ENCODE measurements around the gene POU2F1.
"Not testable (repeated sequence)": the region's sequence is repeated elsewhere in the genome, so short reads cannot be mapped to it uniquely, and the experiment has no call there.

Gene POU2F1

GRCh38 chr1:167210966-167211674 is 9.6 kb upstream of the POU2F1 start:
- Mint-ChIP-seq H3K27ac (no peak overlapping the region), H3K36me3 (ENCODE audit: insufficient read depth) (no peaks in the 10 kb centered on the region), H3K4me3 (no peak overlapping the region), H3K4me1 (ENCODE audit: low read depth in 2 of 2) (no peaks in the 10 kb centered on the region), H3K9me3 (peaks cover 8 to 12% of the 10 kb centered on the region in 2 donors), H3K27me3 (peaks cover 7 to 22% of the 10 kb centered on the region in 2 donors)
- DNase-seq: no peak
- no peak for ATAC-seq (replicated peaks)

- Mint-ChIP-seq H3K27me3 (peaks cover 7 to 22% of the 10 kb centered on the region in 2 donors), H3K36me3 (ENCODE audit: insufficient read depth) (no peaks in the 10 kb centered on the region), H3K4me1 (ENCODE audit: low read depth in 2 of 2) (no peaks in the 10 kb centered on the region), H3K27ac (no peak overlapping the region), H3K9me3 (peaks cover 8 to 12% of the 10 kb centered on the region in 2 donors), H3K4me3 (no peak overlapping the region)
- DNase-seq: no peak
- no peak for ATAC-seq (replicated peaks)
These were observed 8.7 kb upstream of the POU2F1 start for GRCh38 chr1:167212025-167212424.

GRCh38 chr1:167216809-167217208 is 3.9 kb upstream of the POU2F1 start:
- no peaks in the 10 kb centered on the region for H3K27me3 Mint-ChIP-seq
- peaks cover 6 to 14% of the 10 kb centered on the region in 2 donors for H3K4me1 Mint-ChIP-seq (ENCODE audit: low read depth in 2 of 2)
- ATAC-seq (replicated peaks) (no peak), DNase-seq (no peak)
- no peak overlapping the region for H3K4me3 Mint-ChIP-seq
- H3K9me3 Mint-ChIP-seq: no peaks in the 10 kb centered on the region
- H3K27ac Mint-ChIP-seq: no peak overlapping the region
- H3K36me3 Mint-ChIP-seq (ENCODE audit: insufficient read depth): peaks cover 17% of the 10 kb centered on the region

DNA sequence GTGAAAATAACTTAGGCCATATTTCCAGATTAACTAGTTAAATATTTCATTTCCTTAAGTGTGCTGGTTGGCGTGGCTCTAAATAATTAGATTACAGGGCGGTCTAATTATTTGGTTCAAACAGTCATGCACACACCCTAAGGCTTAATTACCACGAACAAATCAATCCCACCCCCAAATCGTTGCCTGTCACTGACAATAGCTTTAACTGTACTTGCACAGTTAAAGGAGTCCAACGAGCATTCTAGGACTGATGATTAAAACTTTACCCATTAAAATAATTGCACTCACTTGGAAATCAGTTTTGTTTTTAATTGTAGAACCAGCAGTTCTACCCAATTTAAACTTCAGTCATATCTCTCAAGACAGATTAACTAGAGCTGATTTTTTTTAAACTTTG is 1.5 kb upstream of the POU2F1 start:
- Mint-ChIP-seq H3K9me3 (no peaks in the 10 kb centered on the region), H3K4me3 (peak overlapping the region; percentile 97 to 99)

GRCh38 chr1:167219646-167220536 is 795 bp upstream of the POU2F1 start:
- H3K36me3 Mint-ChIP-seq (ENCODE audit: insufficient read depth): peaks cover 24% of the 10 kb centered on the region
- ATAC-seq (replicated peaks): peak; percentile 60
- no peaks in the 10 kb centered on the region for H3K27me3 Mint-ChIP-seq
- H3K27ac Mint-ChIP-seq: peak overlapping the region; percentile 90 to 99
- peak overlapping the region; percentile 97 to 99 for H3K4me3 Mint-ChIP-seq
- DNase-seq: peak; percentile 88 to 93 (median 89)
- H3K4me1 Mint-ChIP-seq (ENCODE audit: low read depth in 2 of 2): peaks cover 20 to 38% of the 10 kb centered on the region in 2 donors
- H3K9me3 Mint-ChIP-seq: no peaks in the 10 kb centered on the region

More for the DNA sequence above, 1.5 kb upstream of the POU2F1 start:
- Mint-ChIP-seq H3K27ac (peak overlapping the region; percentile 90 to 99), H3K36me3 (ENCODE audit: insufficient read depth) (peaks cover 24% of the 10 kb centered on the region), H3K27me3 (no peaks in the 10 kb centered on the region), H3K4me1 (ENCODE audit: low read depth in 2 of 2) (peaks cover 20 to 38% of the 10 kb centered on the region in 2 donors)
- DNase-seq (no peak), ATAC-seq (replicated peaks) (no peak)

- Mint-ChIP-seq H3K36me3 (ENCODE audit: insufficient read depth) (peaks cover 29% of the 10 kb centered on the region), H3K27me3 (no peaks in the 10 kb centered on the region), H3K27ac (peak overlapping the region; percentile 98 to 99), H3K9me3 (no peaks in the 10 kb centered on the region), H3K4me3 (peak overlapping the region; percentile 97 to 99), H3K4me1 (ENCODE audit: low read depth in 2 of 2) (peaks cover 22 to 43% of the 10 kb centered on the region in 2 donors)
- ATAC-seq (replicated peaks): peak; percentile 1
- peak in 1 of 3 experiments; percentile 1 for DNase-seq
These were observed 546 bp downstream of the POU2F1 start for GRCh38 chr1:167221126-167221737.

GRCh38 chr1:167221738-167222610 is 1.3 kb downstream of the POU2F1 start:
- DNase-seq: peak; percentile 52 to 64 (median 53)

GRCh38 chr1:167223144-167224103 is 2.7 kb downstream of the POU2F1 start:
- Mint-ChIP-seq H3K27me3 (no peaks in the 10 kb centered on the region), H3K4me3 (peak overlapping the region; percentile 97 to 99), H3K36me3 (ENCODE audit: insufficient read depth) (peaks cover 29% of the 10 kb centered on the region), H3K9me3 (no peaks in the 10 kb centered on the region), H3K4me1 (ENCODE audit: low read depth in 2 of 2) (peaks cover 25 to 50% of the 10 kb centered on the region in 2 donors), H3K27ac (peak overlapping the region; percentile 95 to 98)
- DNase-seq: no peak
- no peak for ATAC-seq (replicated peaks)

More at GRCh38 chr1:167221738-167222610, 1.3 kb downstream of the POU2F1 start:
- peak; percentile 39 for ATAC-seq (replicated peaks)
- Mint-ChIP-seq H3K27ac (peak overlapping the region; percentile 95 to 98), H3K9me3 (no peaks in the 10 kb centered on the region), H3K36me3 (ENCODE audit: insufficient read depth) (peaks cover 29% of the 10 kb centered on the region), H3K4me3 (peak overlapping the region; percentile 97 to 99), H3K27me3 (no peaks in the 10 kb centered on the region), H3K4me1 (ENCODE audit: low read depth in 2 of 2) (peaks cover 22 to 43% of the 10 kb centered on the region in 2 donors)

DNA sequence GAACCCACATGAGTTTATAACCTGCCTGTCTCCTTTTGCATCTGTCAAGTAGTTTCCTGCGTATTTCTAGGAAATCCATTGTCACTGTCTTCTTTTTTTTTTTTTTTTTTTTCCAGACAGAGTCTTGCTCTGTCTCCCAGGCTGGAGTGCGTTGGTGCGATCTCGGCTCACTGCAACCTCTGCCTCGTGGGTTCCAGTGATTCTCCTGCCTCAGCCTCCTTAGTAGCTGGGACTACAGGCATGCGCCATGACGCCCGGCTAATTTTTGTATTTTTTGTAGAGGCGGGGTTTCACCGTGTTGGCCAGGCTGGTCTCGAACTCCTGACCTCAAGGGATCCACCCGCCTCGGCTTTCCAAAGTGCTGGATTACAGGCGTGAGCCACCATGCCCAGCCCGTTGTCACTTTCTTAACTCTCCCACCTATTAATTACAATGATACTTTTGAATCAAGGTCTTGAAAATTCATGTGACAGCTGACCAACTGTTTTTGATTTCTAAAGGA is 4.1 kb downstream of the POU2F1 start:
- H3K9me3 Mint-ChIP-seq; DNase-seq; H3K4me3 Mint-ChIP-seq; H3K27me3 Mint-ChIP-seq; ATAC-seq (replicated peaks): not testable (repeated sequence)
- Mint-ChIP-seq H3K27ac (peak overlapping the region; percentile 35 to 49), H3K4me1 (ENCODE audit: low read depth in 2 of 2) (peaks cover 22 to 52% of the 10 kb centered on the region in 2 donors), H3K36me3 (ENCODE audit: insufficient read depth) (peaks cover 24% of the 10 kb centered on the region)

DNA sequence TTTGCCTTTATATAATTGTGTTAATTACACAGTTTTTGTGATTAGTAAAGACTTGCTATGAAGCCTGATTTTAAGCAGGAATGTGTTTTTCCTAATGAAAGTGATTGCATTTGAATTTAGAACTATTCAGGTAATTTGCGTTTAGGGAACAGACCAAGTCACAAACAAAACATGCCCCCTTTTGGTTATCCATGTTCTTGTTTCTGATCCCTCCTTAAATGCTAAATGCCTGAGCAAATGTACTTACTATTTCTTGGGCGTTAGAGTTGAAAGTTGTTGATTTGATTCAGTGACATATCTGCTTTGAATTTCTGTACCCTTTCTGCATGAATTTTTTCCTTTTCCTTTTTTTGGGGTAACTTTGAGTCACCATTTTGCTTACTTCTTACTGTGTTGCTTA is 5.2 kb downstream of the POU2F1 start:
- Mint-ChIP-seq H3K27ac (no peak overlapping the region), H3K4me1 (ENCODE audit: low read depth in 2 of 2) (peaks cover 19 to 48% of the 10 kb centered on the region in 2 donors), H3K36me3 (ENCODE audit: insufficient read depth) (peaks cover 13% of the 10 kb centered on the region), H3K4me3 (no peak overlapping the region), H3K27me3 (no peaks in the 10 kb centered on the region), H3K9me3 (no peaks in the 10 kb centered on the region)
- ATAC-seq (replicated peaks): no peak
- DNase-seq: no peak

DNA sequence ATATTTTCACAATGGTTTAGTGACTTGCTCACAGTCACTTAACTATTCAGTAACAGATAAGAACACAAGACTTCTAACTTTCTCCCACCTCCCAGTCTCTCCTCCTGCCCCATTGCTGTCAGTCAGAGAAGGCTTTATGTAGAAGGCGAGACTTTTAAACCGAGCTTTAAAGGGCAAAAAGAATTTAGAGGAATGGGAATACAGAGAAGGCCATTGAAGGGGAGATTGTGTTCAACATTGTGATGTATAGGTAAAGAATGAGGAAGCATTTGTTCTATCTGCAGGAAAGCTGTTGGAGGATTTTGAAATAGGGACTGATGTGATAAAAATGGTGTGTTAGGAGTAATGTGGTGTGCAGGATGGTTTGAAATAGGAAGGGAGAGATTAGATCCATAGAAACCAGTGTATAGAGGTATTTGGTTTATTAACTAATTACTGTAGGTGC is 7.3 kb downstream of the POU2F1 start:
- Mint-ChIP-seq H3K9me3 (no peaks in the 10 kb centered on the region), H3K4me1 (ENCODE audit: low read depth in 2 of 2) (peaks cover 9 to 43% of the 10 kb centered on the region in 2 donors), H3K36me3 (ENCODE audit: insufficient read depth) (peaks cover 4% of the 10 kb centered on the region), H3K27me3 (no peaks in the 10 kb centered on the region), H3K27ac (no peak overlapping the region), H3K4me3 (no peak overlapping the region)
- DNase-seq: no peak
- no peak for ATAC-seq (replicated peaks)

Measured in effector memory CD8-positive, alpha-beta T cell (primary cell).